ENCODE data around the gene GMFB. TPM values are rescaled to one million over a fixed set of nuclear protein-coding genes. Genes with fewer than 3 reads are reported as not detected.

Gene GMFB
- total RNA-seq, 1 experiment from 2014 or later, result 79.2 TPM

DNA sequence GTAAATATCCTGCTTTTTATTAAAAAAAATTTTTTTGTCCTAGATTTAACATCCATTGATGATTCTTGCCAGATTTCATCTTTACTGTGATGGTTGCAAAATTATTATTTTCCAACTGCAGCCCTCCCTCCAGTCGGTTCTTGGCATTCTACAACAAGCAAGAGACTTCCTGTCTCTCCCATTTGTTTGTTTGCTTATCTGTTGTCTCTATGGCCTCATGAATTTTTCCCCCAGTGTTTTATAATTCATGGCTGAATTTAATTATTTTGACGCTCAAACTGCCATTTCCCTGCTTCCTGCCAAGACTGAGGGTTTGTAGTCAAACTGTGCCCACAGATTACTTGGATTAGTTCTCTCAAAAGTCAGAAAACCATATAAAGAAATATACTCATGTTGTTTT is 46.9 kb upstream of the GMFB start:
- Histone ChIP-seq H3K27ac (ENCODE audit: insufficient read length, low read depth, low read length) (no peak overlapping the region), H3K79me2 (ENCODE audit: insufficient read depth, low read length) (no peaks in the 10 kb centered on the region), H4K20me1 (ENCODE audit: control insufficient read depth, insufficient read depth, insufficient read length) (no peaks in the 10 kb centered on the region), H3K23me2 (ENCODE audit: insufficient read length, low read depth, low read length, poor library complexity, severe bottlenecking) (no peaks in the 10 kb centered on the region), H2AK5ac (ENCODE audit: insufficient read length, low read length) (no peak overlapping the region), H2BK12ac (ENCODE audit: insufficient read length, low read depth, low read length) (no peak overlapping the region), H3K4me1 (ENCODE audit: insufficient read depth, low read length) (no peaks in the 10 kb centered on the region; the same call in 1 of the 2 replicates), H3K14ac (ENCODE audit: insufficient read depth, low read length) (no peak overlapping the region), H4K91ac (ENCODE audit: insufficient read length, low read depth, low read length) (no peak overlapping the region), H3K56ac (ENCODE audit: insufficient read length, low read depth, low read length) (no peak overlapping the region), H2BK5ac (ENCODE audit: insufficient read length, low read length) (no peak overlapping the region), H3K4ac (ENCODE audit: low read depth, low read length) (no peak overlapping the region), H2BK120ac (ENCODE audit: low read depth, low read length, poor library complexity, severe bottlenecking) (no peak overlapping the region), H3T11ph (ENCODE audit: low read length) (no peak overlapping the region), H3K4me2 (ENCODE audit: insufficient read depth, insufficient read length, low read length) (no peak overlapping the region), H4K5ac (ENCODE audit: insufficient read length, low read depth, low read length) (no peak overlapping the region), H3K27me3 (ENCODE audit: insufficient read depth, low read length) (no peaks in the 10 kb centered on the region), H2BK15ac (ENCODE audit: low read depth, low read length) (no peak overlapping the region), H2BK20ac (ENCODE audit: low read depth, low read length, poor library complexity, severe bottlenecking) (no peak overlapping the region), H3K9ac (ENCODE audit: extremely low read depth, insufficient read length, low read length) (no peak overlapping the region), H3K23ac (ENCODE audit: insufficient read length, low read depth, low read length) (no peak overlapping the region), H2AFZ (ENCODE audit: low read length) (no peak overlapping the region), H3K18ac (ENCODE audit: insufficient read length, low read depth, low read length) (no peak overlapping the region), H3K9me3 (ENCODE audit: control insufficient read depth, low read depth, low read length) (no peaks in the 10 kb centered on the region), H3K79me1 (ENCODE audit: insufficient read depth, low read depth, low read length, poor library complexity, severe bottlenecking) (no peaks in the 10 kb centered on the region), H4K8ac (replicated peaks; ENCODE audit: insufficient read length, low read depth, low read length) (no peak overlapping the region)
- H3K4me1 Mint-ChIP-seq, result peaks cover 9 to 15% of the 10 kb centered on the region in 2 experiments
- H3K27ac Mint-ChIP-seq, result peak overlapping the region; percentile 20 to 71 (median 59); a peak in 6 of 7 replicates
- H3K36me3 Mint-ChIP-seq (ENCODE audit: insufficient read depth in 1 of 3, low read depth in 3 of 3), result peaks cover 0 to 15% (median 1%) of the 10 kb centered on the region in 3 experiments; a peak in 5 of 7 replicates
- WGBS (ENCODE audit: extremely low coverage, insufficient read length, low lambda C conversion rate), result no CpG with 5 or more reads among the region's 2 CpGs
- no peak for TF ChIP-seq CTCF (conservative IDR thresholded peaks at IDR 0.05)
- H3K27me3 Mint-ChIP-seq (ENCODE audit: low read depth), result no peaks in the 10 kb centered on the region
- no peaks in the 10 kb centered on the region for H3K9me3 Mint-ChIP-seq
- H3K4me3 Mint-ChIP-seq, result no peak overlapping the region
- no peak for DNase-seq
